NCI-H2107 treated with DMSO at 0.1 percent for 48 hours (cell line): ENCODE results near the gene RIMS4.

Experiments
- DNase-seq: peaks from one replicate; lab custom pipeline; 2025; ENCODE audit not compliant: unreplicated experiment; lab: John Stamatoyannopoulos, UW

The RIMS4 gene

DNA sequence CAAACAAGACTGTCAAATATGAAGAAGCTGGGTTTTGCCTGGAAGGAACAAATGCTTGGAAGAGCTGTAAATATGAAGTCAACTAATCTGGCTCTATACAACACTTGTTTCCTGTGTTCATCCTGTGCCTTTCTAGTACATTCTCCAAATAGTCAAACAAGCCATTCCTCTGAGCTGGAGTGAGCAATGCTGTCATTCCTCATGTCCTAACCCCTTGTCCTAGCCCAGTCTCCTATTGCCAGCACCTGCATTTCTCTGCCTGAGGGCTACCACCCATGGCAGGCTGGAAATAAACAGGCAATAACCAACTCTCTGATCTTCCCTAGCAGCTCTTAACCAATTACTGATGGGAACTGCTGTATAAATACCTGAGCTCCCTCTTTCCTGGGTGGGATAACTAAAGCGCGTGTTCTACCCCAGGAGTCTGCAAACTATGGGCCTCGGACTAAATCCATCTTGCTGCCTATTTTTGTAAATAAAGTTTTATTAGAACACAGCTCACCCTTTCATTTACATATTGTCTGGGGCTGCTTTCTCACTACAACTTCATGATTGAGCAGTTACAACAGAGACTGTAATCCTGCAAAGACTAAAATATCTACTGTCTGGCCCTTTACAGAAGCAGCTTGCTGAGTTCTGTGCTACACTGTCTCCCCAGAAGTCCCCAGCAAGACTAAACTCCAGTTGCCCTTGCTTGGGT, 13.4 kb downstream of the RIMS4 start:
- DNase-seq: no peak

DNA sequence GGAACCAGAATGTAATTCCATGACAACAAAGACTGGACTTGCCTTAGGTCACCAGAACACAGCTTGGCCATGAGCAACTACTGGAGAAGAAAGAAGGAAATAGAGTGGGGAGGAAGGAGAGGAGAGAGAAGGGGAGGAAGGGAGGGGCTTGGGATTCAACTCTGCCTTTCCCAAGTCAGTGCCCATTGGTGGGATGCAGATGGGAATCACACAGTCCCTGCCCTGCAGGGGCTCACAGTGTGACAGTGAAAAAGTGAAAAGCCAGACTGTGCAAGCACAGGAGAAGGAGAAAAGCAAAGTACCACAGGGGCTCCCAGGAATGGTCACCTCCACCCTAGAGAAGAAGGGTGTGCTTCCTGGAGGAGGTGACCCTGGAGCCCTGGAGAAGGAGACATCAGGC, 14.0 kb downstream of the RIMS4 start:
- DNase-seq: no peak

DNA sequence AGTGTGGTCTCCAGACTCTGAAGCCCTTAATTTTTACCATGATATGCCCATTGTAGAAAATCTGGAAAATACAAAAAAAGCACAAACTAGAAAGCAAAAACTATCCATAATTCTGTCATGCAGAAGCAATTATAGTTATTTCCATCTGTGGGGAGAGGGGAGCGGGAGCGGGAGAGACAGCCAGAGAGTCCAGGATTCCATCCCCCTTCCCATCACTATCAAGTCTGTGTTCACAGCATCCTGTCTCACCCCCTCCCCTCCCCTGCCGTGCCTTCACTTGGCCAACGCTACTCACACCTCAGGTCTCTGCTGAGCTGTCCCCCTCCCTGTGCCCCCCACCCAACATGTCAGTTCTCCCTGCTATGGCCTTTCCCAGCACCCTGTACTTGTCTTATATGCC, 14.5 kb downstream of the RIMS4 start:
- DNase-seq: no peak

DNA sequence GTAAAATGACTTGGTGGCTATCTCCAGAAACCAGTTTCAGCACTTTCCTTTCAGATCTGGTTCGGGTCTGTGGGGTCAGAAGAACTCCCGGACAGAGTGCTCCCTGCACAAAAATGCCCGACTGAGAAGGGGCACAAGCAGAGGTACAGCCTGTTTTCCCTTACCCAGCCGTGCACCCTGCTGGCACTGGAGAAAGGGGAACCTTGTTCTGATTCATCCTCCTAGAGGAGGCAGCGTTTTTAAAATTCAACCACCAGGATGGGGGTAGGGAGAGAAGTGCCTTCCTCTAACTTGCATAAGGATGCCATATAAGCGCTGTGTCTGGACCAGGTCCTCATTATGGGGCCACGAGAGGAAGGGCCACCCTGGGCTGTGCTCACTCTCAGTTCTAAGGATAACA, 17.6 kb downstream of the RIMS4 start:
- no peak for DNase-seq

DNA sequence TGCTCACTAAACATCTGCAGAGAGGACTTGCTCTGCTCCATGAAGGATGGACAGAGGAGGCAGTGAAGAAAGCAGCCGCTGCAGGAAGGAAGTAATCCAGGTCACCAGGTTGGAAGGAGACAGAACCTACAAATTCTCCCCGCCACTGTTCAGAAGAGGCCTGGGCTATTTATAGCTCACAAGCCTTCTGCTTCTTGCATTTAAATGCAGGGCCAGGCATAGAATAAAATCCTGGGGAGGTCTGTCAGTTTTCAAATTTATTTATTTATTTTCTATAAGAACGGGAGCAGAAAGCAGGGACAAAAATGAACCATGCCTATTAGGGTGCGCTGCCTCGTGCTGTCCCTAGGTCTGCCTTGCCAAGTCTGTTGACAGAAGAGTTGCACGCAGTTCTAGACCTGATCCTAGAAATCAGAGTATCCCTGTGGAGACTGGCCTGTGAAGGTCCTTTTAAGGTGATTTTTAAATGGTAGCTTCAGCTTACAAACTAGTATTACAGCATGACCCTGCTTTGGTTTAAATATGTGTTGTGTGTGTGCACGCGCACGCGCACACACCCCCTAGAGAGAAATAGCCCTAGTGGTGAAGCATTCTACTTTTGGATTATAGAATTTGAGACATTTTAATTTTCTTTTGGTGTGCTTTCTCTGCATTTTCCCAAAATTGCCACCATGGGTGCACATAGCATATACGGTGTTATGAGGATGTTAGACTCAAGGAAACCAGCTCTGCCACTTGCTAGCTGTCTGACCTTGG, 19.5 kb downstream of the RIMS4 start:
- DNase-seq: no peak

DNA sequence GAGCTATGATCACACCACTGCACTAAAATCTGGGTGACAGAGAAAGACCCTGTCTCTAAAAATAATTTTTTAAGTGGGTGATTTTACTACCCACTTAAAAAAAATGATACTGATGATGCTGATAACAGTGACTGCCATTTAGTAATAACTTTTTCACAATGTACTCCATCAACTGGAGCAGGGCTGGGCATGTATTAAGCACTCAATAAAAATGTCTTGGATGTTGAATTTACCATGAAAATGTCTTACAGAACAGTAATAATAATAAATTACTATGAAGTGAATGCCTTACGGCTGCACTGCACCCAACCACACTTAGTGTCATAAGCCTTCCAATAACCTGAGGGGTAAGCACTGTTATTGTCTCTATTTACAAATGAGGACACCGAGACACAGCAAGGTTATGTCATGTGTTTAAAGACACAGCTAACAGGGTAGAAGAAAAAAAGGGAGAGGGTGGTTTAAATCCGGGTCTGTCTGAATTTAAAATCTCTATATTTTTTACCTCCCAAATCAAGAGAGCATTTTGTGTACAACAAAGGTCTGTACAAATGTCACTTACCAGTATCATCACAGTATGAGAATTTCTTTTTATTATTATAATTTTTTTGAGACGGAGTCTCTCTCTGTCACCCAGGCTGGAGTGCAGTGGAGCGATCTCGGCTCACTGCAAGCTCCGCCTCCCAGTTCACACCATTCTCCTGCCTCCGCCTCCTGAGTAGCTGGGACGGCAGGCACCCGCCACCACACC, 21.5 kb downstream of the RIMS4 start:
- DNase-seq: no peak

DNA sequence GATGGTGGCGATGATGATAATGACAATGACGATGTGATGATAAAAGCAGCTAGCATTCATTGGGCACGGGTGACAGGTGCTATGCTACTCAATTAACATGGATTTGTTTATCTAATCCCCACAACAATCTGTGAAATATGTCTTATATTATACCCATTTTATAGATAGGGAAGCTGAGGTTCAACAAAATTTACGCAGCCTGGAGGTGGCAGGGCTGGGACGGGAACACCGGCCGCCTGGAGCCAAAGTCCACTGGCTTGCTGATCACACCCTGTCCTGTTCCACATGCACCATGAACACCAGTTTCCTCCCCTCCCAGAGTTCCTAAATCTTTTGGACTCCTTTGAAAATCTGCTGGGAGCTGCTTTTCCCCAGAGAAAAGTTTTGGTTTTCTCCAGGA, 23.0 kb downstream of the RIMS4 start:
- no peak for DNase-seq

- DNase-seq: no peak
Measured at GRCh38 chr20:44785768-44786167, 24.6 kb downstream of the RIMS4 start.

- no peak for DNase-seq
Measured at GRCh38 chr20:44784688-44785087, 25.7 kb downstream of the RIMS4 start.

- DNase-seq: no peak
Measured at GRCh38 chr20:44781791-44782190, 28.6 kb downstream of the RIMS4 start.

DNA sequence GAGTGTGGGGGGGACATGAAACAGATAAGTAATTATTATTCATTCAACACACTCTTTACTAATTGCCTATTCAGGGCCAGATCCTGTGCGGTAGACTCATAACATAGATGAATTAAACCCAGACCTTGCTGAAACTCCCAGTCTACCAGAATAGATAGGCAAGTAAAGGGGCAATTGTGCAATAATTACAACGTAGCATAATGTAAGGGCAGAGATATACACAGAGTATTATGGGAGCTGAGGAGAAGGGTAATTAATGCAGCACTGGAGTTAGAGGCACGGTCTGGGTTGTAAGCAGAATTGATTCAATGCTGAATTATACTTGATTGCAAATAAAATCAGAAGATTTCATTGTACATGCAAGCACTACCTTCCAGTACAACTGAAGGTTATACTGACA, 29.2 kb downstream of the RIMS4 start:
- no peak for DNase-seq

DNA sequence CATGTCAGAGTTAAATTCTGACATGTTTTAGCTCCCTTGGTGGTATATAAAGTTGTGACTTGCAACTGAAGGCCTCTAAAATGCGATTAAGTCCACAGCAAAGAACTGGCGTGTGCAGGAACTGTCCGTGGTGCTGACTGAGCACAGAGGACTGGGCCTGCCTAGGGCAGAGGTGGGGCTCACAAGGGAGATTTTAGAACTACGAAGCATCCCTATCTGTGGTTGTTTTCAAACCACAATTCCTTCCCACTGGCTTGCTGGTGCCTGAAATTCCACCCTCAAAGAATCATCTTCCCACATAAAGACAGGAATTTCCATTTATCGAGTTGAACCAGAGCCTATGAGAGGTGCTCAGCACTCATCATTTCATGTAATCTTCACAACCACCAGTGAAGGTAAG, 30.1 kb downstream of the RIMS4 start:
- no peak for DNase-seq

DNA sequence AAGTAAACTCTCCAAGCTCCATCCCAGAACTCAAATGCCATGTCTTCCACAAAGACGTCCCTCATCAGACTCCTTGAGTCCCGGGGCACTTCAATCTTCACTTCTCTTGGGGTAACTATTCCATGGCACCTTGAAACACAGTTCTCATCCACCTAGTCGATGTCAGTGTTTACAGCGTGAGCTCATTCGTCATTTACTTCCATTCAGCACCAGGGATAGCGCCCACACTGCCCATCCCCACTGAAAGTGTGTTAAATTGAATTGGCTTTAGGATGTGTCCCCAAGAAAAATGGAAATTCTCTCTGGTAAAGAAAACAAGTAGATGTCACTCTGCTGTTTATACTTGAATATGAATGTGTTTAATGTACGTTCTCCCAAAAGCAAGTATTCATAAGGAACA, 33.4 kb downstream of the RIMS4 start:
- DNase-seq: no peak

DNA sequence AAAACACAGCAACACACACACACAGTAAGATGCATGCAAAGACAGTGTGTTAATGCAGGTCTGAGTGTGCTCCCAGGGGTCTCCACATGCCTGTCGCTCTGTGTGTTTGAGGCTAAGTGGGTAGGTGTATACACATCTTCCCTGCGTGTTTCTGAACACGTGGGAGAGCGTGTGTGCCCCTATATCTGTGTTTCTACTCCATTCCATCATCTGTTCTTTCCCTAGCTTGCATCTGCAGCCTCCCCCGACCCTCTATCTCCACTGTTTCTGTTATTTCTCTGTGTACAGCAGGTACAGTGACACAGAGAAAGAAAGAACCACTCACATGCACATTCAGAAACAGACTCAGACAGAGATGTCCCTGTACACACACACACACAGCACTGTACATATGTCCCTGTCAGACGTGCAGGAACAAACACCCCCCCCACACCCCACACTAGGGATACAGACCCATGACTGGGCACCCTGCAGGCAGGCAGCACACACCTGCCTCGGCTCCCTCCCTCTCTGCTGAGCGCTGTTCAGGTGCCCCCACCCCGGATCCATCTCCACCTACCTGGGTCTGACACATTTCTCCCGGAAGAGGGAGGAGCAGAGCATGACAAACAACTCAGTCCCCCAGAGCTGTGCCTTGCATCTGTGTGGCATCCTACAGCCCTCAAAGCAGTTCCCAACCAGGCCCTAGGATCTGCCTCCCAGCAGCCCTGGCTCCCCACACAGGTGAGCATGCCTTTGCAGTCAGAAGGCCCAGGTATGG, 37.1 kb downstream of the RIMS4 start:
- no peak for DNase-seq

GRCh38 chr20:44772636-44773035, 37.7 kb downstream of the RIMS4 start:
- no peak for DNase-seq

- DNase-seq: no peak
Measured at GRCh38 chr20:44771172-44771535, 39.2 kb downstream of the RIMS4 start.

- DNase-seq: no peak
Measured at GRCh38 chr20:44770484-44771171, 39.7 kb downstream of the RIMS4 start.

GRCh38 chr20:44769481-44769863, 40.9 kb downstream of the RIMS4 start:
- no peak for DNase-seq

- DNase-seq: no peak
Measured at GRCh38 chr20:44768854-44769480, 41.4 kb downstream of the RIMS4 start.

DNA sequence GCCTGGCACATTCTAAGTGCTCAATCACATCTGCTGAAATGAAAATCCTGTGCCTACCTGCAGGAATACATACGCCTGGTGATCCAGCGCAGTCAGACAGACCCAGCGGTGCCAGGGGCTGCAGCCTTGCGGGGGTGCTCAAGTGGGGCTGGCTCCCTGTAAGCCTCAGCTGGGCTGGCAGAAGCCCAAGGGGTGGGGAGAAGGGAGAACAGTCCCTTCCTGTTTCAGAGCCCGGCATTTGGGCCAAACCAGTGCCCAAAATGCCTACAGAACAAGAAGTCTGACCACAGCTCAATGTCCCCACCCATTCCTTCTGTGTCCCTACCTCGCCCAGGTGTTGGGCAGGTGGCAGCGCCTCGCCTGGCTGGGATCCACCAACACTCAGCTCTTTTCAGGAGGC, 42.1 kb downstream of the RIMS4 start:
- DNase-seq: no peak
